Activated CD8-positive, alpha-beta memory T cell treated with anti-CD3 and anti-CD28 coated beads, Interleukin-2, amount 10 ng/mL, durations not matched to agents 7 days and 5 days (primary cell): ENCODE measurements around the gene ADAM21. TPM values are rescaled to one million over a fixed set of nuclear protein-coding genes. Genes with fewer than 3 reads are reported as not detected.

Source experiments
- total RNA-seq, 2 experiments: library from RNA; stranded (reverse); gene quantifications; one replicate each; pipeline ENCODE4 v1.2.3, GENCODE V29; 2021

ADAM21 gene
- total RNA-seq, 2 experiments from 2014 or later = 0.07 TPM; not detected in 1

Other genes starting within 250 kb of the ADAM21 start
- 10 to 100 TPM; 32.5 to 55.7 TPM for gene COX16, start 92.5 kb upstream of the ADAM21 start, total RNA-seq
- 1 to 10 TPM; 3.6 to 7.3 TPM for gene SYNJ2BP, start 35.1 kb upstream of the ADAM21 start, total RNA-seq
- gene ADAM20, start 82.8 kb downstream of the ADAM21 start, total RNA-seq = under 1 TPM; 0.16 to 0.53 TPM
- 10 to 100 TPM; 42.7 to 51.8 TPM for gene MED6, start 148.5 kb downstream of the ADAM21 start, total RNA-seq
- 10 to 100 TPM in 1 of 2 experiments, 1 to 10 TPM in 1; 7.8 to 11.8 TPM for gene TTC9, start 189.7 kb downstream of the ADAM21 start, total RNA-seq